ENCODE measurements around the gene BABAM2.

Gene BABAM2

DNA sequence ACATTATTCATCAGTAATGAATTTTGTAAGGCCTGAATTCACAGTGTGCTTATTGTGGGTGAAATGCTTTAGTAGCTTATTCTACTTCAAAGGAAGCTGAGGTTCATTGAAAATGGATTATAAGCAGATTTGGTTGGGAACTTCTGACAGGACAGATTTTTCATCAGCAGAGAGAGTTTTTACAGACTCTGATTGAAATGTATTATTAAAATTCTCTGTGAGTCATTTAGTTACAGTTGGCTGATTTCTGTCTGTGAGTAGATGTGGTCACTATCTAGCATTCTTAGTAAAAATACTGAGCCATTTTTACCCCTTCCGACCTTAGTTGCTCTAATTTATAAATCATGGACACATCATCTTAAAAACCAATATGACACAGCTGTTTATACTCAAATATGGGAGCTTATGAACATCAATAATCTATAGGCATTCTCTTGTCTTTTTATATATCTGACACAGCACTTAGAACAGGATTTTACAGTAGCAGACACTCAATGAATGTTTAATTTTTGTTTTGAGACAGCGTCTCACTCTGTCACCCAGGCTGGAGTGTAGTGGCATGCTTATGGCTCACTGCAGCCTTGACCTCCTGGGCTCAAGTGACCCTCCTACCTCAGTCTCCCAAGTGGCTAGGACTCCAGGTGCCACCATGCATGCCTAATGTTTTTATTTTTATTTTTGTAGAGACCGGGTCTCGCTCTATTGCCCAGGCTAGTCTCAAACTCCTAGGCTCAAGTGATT is 239.6 kb downstream of the BABAM2 start:
- no peak for DNase-seq (ENCODE audit: low read depth)

DNA sequence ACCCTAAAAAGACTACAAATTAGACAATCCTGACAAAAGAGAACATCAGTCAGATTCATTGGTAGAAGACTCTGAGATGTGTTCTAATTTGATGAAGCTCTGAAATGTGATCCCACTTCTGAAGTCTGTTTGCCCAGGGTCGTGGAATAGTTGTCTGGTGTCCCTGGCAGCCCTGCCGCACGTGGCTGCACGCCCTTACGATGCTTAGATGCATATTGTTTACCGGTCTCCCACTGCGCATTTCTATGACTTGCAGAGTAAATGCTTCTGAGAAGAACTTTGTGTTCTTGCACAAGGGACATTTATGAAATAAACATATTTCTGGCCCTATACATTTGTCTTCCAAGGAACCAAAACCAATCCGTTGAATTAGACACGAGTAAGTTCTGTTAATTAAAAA is 243.2 kb downstream of the BABAM2 start:
- no peak for DNase-seq (ENCODE audit: low read depth)

DNA sequence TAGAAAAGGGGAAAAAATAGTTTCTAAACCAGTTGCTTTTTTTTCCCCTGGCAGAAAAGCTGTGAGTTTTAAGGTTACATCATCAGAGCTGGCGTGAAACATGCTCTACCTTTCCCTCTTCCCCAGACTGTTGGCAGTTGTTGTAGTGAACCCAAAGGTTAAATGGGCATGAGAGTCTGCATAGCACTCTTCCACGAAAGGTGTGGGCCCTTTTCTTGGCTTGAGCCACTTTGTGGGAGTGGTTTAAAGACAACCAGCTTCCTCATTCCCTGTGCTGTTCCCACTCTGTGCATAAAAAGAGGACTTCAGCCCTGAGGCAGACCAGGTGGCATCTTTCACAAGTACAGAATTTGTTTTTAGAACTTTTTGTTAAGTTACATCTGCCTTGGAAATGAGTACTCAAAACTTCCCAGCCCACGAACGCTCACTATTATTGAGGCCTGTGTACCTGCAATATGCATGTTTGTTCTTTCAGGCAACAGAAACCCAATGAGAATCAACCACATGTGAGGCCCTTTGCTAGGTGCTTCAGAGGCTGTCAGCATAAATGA is 243.8 kb downstream of the BABAM2 start:
- DNase-seq (ENCODE audit: low read depth) = no peak

- DNase-seq (ENCODE audit: low read depth) = no peak
These were observed 244.3 kb downstream of the BABAM2 start for GRCh38 chr2:28134857-28135256.

DNA sequence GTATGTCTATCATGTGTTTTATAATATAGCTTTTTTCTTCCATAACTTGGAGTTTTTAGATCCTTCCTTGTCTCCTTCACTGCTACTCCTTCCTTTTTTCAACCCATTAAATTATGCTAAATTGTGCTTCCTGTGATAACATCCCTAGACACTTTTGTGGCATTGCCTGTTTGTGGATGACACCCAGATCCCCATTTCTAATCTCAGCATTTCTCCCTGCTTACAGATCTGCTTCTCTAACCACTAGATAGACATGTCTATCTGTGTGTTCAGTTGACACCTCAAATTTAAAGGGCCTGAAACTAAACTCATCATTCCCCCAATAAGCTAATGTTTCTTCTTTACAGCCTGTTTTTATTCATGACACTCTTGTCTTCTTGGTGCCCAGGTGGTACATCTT is 244.8 kb downstream of the BABAM2 start:
- DNase-seq (ENCODE audit: low read depth) = no peak

GRCh38 chr2:28135799-28136198 is 245.3 kb downstream of the BABAM2 start:
- no peak for DNase-seq (ENCODE audit: low read depth)

- DNase-seq (ENCODE audit: low read depth) = no peak
These were observed 246.0 kb downstream of the BABAM2 start for GRCh38 chr2:28136556-28136955.

DNA sequence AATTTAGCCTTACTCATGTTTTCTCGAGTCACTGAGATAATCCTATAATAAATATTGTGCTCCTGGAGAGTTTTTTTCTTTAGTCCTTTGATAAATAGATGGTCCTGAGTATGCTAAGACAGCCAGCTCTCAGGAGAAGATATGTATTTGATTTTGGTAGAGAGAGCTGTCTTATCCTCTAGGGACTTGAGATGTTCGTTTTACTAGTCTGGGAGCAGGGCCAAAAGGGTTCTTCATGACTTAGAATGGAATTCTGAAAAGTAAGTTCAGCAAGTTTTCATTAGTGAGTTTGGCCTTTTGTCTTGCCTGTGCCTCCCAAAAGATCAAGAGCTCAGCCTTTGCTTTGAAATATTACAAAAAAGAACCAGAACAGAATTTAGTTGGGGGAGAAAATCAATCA is 246.7 kb downstream of the BABAM2 start:
- no peak for DNase-seq (ENCODE audit: low read depth)

- DNase-seq (ENCODE audit: low read depth) = no peak
These were observed 251.9 kb downstream of the BABAM2 start for GRCh38 chr2:28142386-28142785.

DNA sequence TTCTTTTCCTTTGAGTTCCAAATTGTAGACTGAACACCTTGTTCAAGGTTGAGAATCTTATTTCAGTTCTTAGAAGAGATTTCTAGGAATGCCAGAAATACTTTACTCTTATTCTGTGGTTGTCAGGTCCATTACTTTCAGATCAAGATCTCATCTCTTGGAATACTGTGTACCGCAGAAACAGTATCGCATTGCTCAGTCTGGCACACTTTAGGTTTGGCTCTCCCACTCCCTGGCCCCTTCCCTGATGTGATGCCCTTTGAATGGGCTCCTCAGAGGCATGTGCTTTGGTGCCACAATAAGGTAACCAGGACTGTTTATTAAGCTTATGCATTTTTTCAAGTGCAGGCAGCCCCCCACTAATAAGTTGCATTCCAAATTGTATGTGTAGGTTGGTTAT is 257.5 kb downstream of the BABAM2 start:
- no peak for DNase-seq (ENCODE audit: low read depth)

GRCh38 chr2:28148566-28148965 is 258.0 kb downstream of the BABAM2 start:
- no peak for DNase-seq (ENCODE audit: low read depth)

DNA sequence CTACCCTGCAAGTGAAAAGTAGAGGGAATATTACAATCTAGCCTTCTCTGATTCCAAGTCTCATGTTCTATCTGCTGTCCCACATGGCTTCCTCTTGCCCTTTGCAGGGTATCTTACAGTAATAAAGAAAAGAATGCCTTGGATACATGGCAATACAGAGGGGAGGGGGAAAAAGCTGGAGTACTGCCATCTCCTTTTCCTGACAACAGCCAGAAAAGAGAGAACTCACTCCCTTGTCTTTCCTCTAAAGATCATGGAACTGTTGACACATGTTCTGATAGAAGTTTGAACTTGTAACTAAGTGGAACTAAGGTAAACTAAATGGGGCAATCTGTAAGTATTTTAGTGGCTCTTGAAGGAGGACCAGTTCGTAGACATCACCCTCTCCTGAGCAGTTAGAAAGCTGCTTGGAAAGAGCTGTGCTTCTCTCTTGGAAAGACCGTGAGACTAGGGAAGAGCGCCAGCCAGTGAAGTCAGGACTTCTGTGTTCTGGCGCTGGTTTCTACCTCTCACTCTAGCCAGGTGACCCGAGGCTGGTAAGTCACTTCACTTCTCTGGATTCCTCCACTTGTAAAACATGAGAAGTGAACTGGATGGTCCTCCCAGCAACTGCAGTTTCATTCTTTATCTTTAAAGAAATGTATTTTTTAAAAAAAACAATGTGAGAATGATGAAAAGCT is 259.8 kb downstream of the BABAM2 start:
- DNase-seq (ENCODE audit: low read depth) = no peak

DNA sequence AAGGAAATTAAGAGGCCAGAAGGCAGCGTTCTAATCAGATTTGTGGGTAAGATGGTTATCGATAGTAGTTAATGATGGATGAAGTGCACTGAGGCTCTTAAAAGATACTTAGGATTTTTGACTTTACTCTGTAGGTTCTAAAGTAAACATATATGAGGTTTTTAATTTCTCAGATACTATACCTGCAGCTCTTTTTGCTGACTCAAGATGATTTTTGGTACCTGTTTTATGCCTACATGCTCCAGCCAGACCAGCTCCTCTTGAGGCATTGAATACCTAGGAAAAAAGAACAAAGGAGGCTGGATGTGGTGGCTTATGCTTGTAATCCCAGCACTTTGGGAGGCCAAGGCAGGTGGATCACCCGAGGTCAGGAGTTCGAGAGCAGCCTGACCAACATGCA is 260.5 kb downstream of the BABAM2 start:
- DNase-seq (ENCODE audit: low read depth) = no peak

DNA sequence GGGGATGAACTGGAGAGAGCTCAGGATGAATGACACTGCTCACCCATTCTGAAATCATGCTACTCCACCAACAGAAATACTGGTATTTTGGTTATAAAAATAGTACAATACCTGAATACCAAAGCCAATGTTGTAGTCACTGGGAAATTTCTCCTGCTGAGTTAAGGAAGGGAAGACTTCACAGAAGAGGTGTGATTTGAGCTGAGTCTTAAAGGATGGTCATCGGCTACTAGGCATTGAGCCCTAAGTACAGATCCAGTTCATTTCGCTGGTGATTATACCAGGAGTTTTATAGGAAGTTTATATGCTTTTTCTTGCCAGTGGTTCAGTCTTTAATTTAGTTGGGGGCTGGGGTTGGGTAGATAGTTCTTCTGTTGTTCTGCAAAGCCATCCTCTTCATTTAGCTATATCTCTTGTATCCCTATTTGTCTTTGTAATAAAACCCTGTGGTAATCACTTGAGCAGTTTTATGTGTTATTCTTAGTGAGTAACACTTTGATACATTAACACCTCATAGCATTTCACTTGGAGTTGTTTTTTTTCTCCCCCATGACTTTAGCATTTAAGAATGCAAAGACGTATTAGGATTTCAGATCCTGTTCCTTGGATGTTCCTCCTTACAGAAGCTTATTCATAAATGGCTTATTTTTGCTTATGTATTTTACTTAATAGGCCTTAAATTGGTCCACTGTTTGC is 262.2 kb downstream of the BABAM2 start:
- DNase-seq (ENCODE audit: low read depth) = no peak

DNA sequence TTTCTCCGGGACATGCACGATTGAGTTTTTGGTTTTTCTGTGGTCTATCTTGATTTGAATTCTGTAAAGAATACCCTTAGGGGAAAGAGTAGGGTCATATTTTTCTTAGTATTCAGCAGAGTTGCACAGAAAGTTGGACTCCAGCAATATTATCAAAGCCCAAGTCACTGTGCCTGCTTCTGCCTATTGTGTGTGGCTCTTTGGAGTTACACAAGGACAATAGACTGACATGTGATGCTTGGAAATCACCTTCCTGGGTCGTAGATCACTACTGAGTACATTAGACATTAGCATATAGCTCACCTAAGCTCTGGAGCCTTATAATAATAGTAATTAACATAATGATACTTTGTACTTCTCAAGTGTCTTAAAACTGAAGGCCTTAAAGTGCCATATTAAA is 263.3 kb downstream of the BABAM2 start:
- no peak for DNase-seq (ENCODE audit: low read depth)

GRCh38 chr2:28155086-28155485 is 264.6 kb downstream of the BABAM2 start:
- no peak for DNase-seq (ENCODE audit: low read depth)

GRCh38 chr2:28155627-28156026 is 265.1 kb downstream of the BABAM2 start:
- DNase-seq (ENCODE audit: low read depth) = no peak

- no peak for DNase-seq (ENCODE audit: low read depth)
These were observed 268.3 kb downstream of the BABAM2 start for GRCh38 chr2:28158791-28159190.

DNA sequence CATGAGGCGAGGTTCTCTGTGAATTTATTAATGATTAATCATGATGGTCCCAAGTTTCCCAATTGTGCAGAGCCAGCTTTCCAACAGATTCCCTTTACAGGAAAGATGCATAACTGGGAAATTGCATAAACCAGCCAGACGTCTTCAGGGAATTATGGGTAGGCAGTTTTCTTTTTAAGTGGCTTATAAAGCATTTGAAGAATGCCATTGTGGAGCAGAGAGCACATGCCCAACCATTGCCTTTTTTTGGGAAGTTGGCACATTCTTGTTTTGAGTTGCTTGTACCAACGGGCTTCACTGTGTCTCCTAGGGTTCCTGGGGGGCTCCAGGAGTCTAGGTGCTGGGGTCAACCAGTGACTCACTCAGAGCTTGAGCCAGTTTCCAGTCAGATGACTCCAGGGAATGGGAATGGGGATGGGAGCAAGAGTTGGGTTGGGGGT is 270.5 kb downstream of the BABAM2 start:
- no peak for DNase-seq (ENCODE audit: low read depth)

GRCh38 chr2:28161466-28161865 is 270.9 kb downstream of the BABAM2 start:
- DNase-seq (ENCODE audit: low read depth) = no peak

- DNase-seq (ENCODE audit: low read depth) = no peak
These were observed 272.0 kb downstream of the BABAM2 start for GRCh38 chr2:28162564-28162963.

DNA sequence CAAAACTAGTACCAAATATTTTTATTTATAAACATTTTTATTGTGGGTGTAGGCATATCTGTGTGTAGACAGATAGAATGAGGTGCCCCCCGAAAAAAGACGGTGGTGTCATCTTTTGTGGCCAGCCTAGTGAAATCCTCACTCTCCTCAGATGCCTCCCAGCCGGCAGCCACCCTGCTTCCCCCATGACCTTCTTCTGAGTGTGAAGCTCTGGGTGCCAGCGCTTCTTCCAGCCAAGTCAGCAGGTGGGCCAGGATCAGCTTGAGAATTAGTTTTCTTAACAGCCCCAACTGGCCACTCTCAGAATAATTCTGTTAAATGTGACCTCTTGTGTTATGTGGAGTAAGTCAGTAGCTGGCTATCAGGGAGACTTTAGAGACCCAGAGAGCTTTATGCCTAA is 272.5 kb downstream of the BABAM2 start:
- no peak for DNase-seq (ENCODE audit: low read depth)
